ENCODE data around the gene STON2.
A peak's percentile ranks its signal among the peaks of the same experiment; 100 is the strongest.

STON2 gene

DNA sequence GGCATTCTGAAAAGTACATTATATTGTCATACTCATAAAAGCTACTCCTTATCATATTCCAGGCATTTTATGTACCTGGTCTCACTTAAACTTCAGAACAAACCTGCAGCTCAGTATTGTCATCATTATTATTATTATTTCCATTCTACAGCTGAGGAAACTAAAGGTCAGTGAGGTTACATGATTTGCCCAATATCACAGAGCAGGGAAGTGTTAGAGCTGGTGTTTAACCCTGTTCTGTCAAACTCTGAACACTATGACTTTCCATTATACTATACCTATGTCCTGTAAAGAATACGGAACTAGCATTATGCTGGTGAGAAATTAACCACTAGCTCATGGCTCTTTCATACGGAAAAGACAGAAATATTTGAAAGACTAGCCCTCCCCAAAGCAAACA, 56.4 kb downstream of the STON2 start:
- no peak overlapping the region for H2BK120ac ChIP-seq (ENCODE audit: low read depth, low read length)
- H3K4ac ChIP-seq (ENCODE audit: low read length) = no peak overlapping the region
- no peak overlapping the region for H3K4me2 ChIP-seq (ENCODE audit: insufficient read depth, low read length, poor library complexity, severe bottlenecking)
- no peak overlapping the region for H3K9ac ChIP-seq (ENCODE audit: low read depth, low read length, poor library complexity)
- H3K18ac ChIP-seq (ENCODE audit: low read length) = no peak overlapping the region
- WGBS, 2 donors (ENCODE audit: extremely low coverage in 2 of 2, insufficient read length in 2 of 2, insufficient replicate concordance in 1 of 2) = no CpG with 5 or more reads among the region's 2 CpGs
- H2AFZ ChIP-seq (ENCODE audit: low read length) = no peak overlapping the region
- H3K36me3 ChIP-seq (replicated peaks in 1 of 2; ENCODE audit: control insufficient read depth in 2 of 2, insufficient read depth in 2 of 2, low read length in 2 of 2) = no peaks in the 10 kb centered on the region
- no peak overlapping the region for H4K8ac ChIP-seq (ENCODE audit: low read depth, low read length)
- DNase-seq (ENCODE audit: low spot score) = no peak
- no peak overlapping the region for H3K4me3 ChIP-seq (ENCODE audit: low read length in 2 of 2)
- H4K91ac ChIP-seq (ENCODE audit: low read depth, low read length, poor library complexity) = no peak overlapping the region
- no peaks in the 10 kb centered on the region for H3K79me1 ChIP-seq (ENCODE audit: low read depth, low read length)
- H3K23ac ChIP-seq (ENCODE audit: low read depth, low read length, poor library complexity) = no peak overlapping the region
- no peak overlapping the region for H3K14ac ChIP-seq (ENCODE audit: low read length)
- H2BK12ac ChIP-seq (ENCODE audit: low read length) = no peak overlapping the region
- peaks cover 2 to 14% of the 10 kb centered on the region in 2 donors for H3K4me1 ChIP-seq (ENCODE audit: control insufficient read depth in 2 of 2, insufficient read depth in 1 of 2, low read depth in 1 of 2, low read length in 2 of 2)
- H3K27me3 ChIP-seq (ENCODE audit: control insufficient read depth in 3 of 3, insufficient read depth in 3 of 3, low read depth in 1 of 3, low read length in 3 of 3) = no peaks in the 10 kb centered on the region
- H2BK5ac ChIP-seq (ENCODE audit: low read length) = no peak overlapping the region
- H2AK5ac ChIP-seq (ENCODE audit: low read depth, low read length) = no peak overlapping the region
- no peak overlapping the region for H3K27ac ChIP-seq (replicated peaks; ENCODE audit: low read length)
- no peaks in the 10 kb centered on the region for H3K9me3 ChIP-seq (replicated peaks in 1 of 2; ENCODE audit: control insufficient read depth in 2 of 2, insufficient read depth in 1 of 2, low read depth in 1 of 2, low read length in 2 of 2)
- H2BK15ac ChIP-seq (ENCODE audit: low read length) = no peak overlapping the region

DNA sequence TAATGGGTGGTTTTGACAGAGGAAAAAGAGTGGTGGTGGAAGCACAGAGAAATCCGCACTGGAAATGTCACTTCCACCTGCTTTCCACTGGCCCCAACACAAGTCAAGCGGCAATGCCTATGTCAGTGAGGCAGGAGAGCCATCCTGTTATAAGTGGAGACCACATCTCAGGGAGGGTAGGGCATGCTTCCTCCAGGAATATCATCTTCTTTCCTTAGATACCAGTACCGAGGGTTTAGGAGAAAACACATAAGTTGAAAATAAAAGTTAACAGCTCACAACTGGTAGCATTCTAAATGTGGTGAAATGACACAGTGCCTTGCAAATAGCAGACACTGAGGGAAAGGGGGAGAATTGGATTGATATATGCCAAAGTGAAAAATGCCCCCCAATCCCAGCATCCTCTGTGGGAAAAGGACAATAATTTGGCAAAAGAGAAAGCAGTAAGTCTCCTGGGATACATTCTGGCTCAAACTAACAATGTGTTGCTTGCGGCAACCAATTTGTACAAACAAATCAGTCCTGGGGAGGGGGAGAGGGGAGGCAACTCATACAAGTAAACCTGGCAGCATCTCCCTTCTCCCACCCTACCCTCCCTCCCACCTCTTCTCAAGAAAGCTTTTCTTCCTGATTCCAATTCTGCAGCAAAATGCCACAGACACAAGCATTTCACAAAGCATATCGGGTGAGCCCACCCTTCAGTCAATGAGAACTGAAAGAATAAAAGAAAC, 57.1 kb downstream of the STON2 start:
- DNase-seq (ENCODE audit: low spot score) = no peak
- WGBS, 2 donors (ENCODE audit: extremely low coverage in 2 of 2, insufficient read length in 2 of 2, insufficient replicate concordance in 1 of 2) = no CpG with 5 or more reads among the region's 5 CpGs

DNA sequence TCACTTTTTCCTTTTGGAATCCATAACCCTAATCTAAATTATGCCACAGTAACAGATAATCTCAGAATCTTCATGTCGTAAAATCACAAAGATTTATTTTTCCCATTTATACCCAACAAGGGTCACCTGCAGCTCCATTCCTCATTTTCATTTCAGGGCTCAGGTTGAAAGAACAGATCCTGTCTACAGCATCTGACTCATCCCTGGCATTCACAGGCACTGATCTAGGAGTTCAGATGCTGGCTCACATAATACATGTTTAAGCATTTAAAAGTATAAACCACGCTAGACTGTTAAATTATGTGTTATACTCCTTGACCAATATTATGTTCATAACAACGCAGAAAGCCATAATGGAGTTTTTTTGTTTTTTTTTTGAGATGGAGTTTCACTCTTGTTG, 58.3 kb downstream of the STON2 start:
- H3K9ac ChIP-seq (ENCODE audit: low read depth, low read length, poor library complexity) = no peak overlapping the region
- no peak overlapping the region for H3K18ac ChIP-seq (ENCODE audit: low read length)

More for the DNA sequence above, 57.1 kb downstream of the STON2 start:
- H3K18ac ChIP-seq (ENCODE audit: low read length) = peak overlapping the region; percentile 77
- no peak overlapping the region for H3K9ac ChIP-seq (ENCODE audit: low read depth, low read length, poor library complexity)
- no peak overlapping the region for H2BK5ac ChIP-seq (ENCODE audit: low read length)
- H3K23ac ChIP-seq (ENCODE audit: low read depth, low read length, poor library complexity) = no peak overlapping the region
- H3K14ac ChIP-seq (ENCODE audit: low read length) = no peak overlapping the region
- no peaks in the 10 kb centered on the region for H3K9me3 ChIP-seq (replicated peaks in 1 of 2; ENCODE audit: control insufficient read depth in 2 of 2, insufficient read depth in 1 of 2, low read depth in 1 of 2, low read length in 2 of 2)
- H3K4me2 ChIP-seq (ENCODE audit: insufficient read depth, low read length, poor library complexity, severe bottlenecking) = no peak overlapping the region
- peak overlapping the region; percentile 66 for H2AK5ac ChIP-seq (ENCODE audit: low read depth, low read length)
- peaks cover 4 to 17% of the 10 kb centered on the region in 2 donors for H3K4me1 ChIP-seq (ENCODE audit: control insufficient read depth in 2 of 2, insufficient read depth in 1 of 2, low read depth in 1 of 2, low read length in 2 of 2)
- no peak overlapping the region for H2AFZ ChIP-seq (ENCODE audit: low read length)
- H2BK12ac ChIP-seq (ENCODE audit: low read length) = no peak overlapping the region
- H2BK120ac ChIP-seq (ENCODE audit: low read depth, low read length) = no peak overlapping the region
- no peaks in the 10 kb centered on the region for H3K36me3 ChIP-seq (replicated peaks in 1 of 2; ENCODE audit: control insufficient read depth in 2 of 2, insufficient read depth in 2 of 2, low read length in 2 of 2)
- peak overlapping the region; percentile 79 for H2BK15ac ChIP-seq (ENCODE audit: low read length)
- H3K4me3 ChIP-seq (ENCODE audit: low read length in 2 of 2) = no peak overlapping the region
- no peaks in the 10 kb centered on the region for H3K79me1 ChIP-seq (ENCODE audit: low read depth, low read length)
- H3K27ac ChIP-seq (replicated peaks; ENCODE audit: low read length) = no peak overlapping the region
- H3K4ac ChIP-seq (ENCODE audit: low read length) = no peak overlapping the region
- no peak overlapping the region for H4K91ac ChIP-seq (ENCODE audit: low read depth, low read length, poor library complexity)
- no peaks in the 10 kb centered on the region for H3K27me3 ChIP-seq (ENCODE audit: control insufficient read depth in 3 of 3, insufficient read depth in 3 of 3, low read depth in 1 of 3, low read length in 3 of 3)
- no peak overlapping the region for H4K8ac ChIP-seq (ENCODE audit: low read depth, low read length)

GRCh38 chr14:81341370-81341769, 58.8 kb downstream of the STON2 start:
- H3K18ac ChIP-seq (ENCODE audit: low read length) = no peak overlapping the region
- no peak overlapping the region for H2BK15ac ChIP-seq (ENCODE audit: low read length)

More for the DNA sequence above, 58.3 kb downstream of the STON2 start:
- no peak overlapping the region for H2BK5ac ChIP-seq (ENCODE audit: low read length)
- DNase-seq (ENCODE audit: low spot score) = no peak
- H3K4me2 ChIP-seq (ENCODE audit: insufficient read depth, low read length, poor library complexity, severe bottlenecking) = no peak overlapping the region
- no peak overlapping the region for H3K27ac ChIP-seq (replicated peaks; ENCODE audit: low read length)
- H2BK120ac ChIP-seq (ENCODE audit: low read depth, low read length) = no peak overlapping the region
- H2BK15ac ChIP-seq (ENCODE audit: low read length) = no peak overlapping the region
- no peak overlapping the region for H2AK5ac ChIP-seq (ENCODE audit: low read depth, low read length)
- no peak overlapping the region for H2BK12ac ChIP-seq (ENCODE audit: low read length)
- H2AFZ ChIP-seq (ENCODE audit: low read length) = no peak overlapping the region
- H3K23ac ChIP-seq (ENCODE audit: low read depth, low read length, poor library complexity) = no peak overlapping the region
- no peak overlapping the region for H4K8ac ChIP-seq (ENCODE audit: low read depth, low read length)
- H3K36me3 ChIP-seq (replicated peaks in 1 of 2; ENCODE audit: control insufficient read depth in 2 of 2, insufficient read depth in 2 of 2, low read length in 2 of 2) = no peaks in the 10 kb centered on the region
- peaks cover 4 to 17% of the 10 kb centered on the region in 2 donors for H3K4me1 ChIP-seq (ENCODE audit: control insufficient read depth in 2 of 2, insufficient read depth in 1 of 2, low read depth in 1 of 2, low read length in 2 of 2)
- no peak overlapping the region for H4K91ac ChIP-seq (ENCODE audit: low read depth, low read length, poor library complexity)
- WGBS, 2 donors (ENCODE audit: extremely low coverage in 2 of 2, insufficient read length in 2 of 2, insufficient replicate concordance in 1 of 2) = no CpG with 5 or more reads among the region's 3 CpGs
- no peak overlapping the region for H3K14ac ChIP-seq (ENCODE audit: low read length)
- H3K4me3 ChIP-seq (ENCODE audit: low read length in 2 of 2) = no peak overlapping the region
- H3K79me1 ChIP-seq (ENCODE audit: low read depth, low read length) = no peaks in the 10 kb centered on the region
- H3K9me3 ChIP-seq (replicated peaks in 1 of 2; ENCODE audit: control insufficient read depth in 2 of 2, insufficient read depth in 1 of 2, low read depth in 1 of 2, low read length in 2 of 2) = no peaks in the 10 kb centered on the region
- H3K27me3 ChIP-seq (ENCODE audit: control insufficient read depth in 3 of 3, insufficient read depth in 3 of 3, low read depth in 1 of 3, low read length in 3 of 3) = no peaks in the 10 kb centered on the region
- no peak overlapping the region for H3K4ac ChIP-seq (ENCODE audit: low read length)

More at GRCh38 chr14:81341370-81341769, 58.8 kb downstream of the STON2 start:
- H3K23ac ChIP-seq (ENCODE audit: low read depth, low read length, poor library complexity) = no peak overlapping the region
- no peak overlapping the region for H2BK120ac ChIP-seq (ENCODE audit: low read depth, low read length)
- H2BK12ac ChIP-seq (ENCODE audit: low read length) = no peak overlapping the region
- no peak overlapping the region for H3K4me3 ChIP-seq (ENCODE audit: low read length in 2 of 2)
- no peak overlapping the region for H2BK5ac ChIP-seq (ENCODE audit: low read length)
- DNase-seq (ENCODE audit: low spot score) = no peak
- no peaks in the 10 kb centered on the region for H3K27me3 ChIP-seq (ENCODE audit: control insufficient read depth in 3 of 3, insufficient read depth in 3 of 3, low read depth in 1 of 3, low read length in 3 of 3)
- H3K36me3 ChIP-seq (replicated peaks in 1 of 2; ENCODE audit: control insufficient read depth in 2 of 2, insufficient read depth in 2 of 2, low read length in 2 of 2) = no peaks in the 10 kb centered on the region
- no peak overlapping the region for H4K91ac ChIP-seq (ENCODE audit: low read depth, low read length, poor library complexity)
- WGBS, 2 donors (ENCODE audit: extremely low coverage in 2 of 2, insufficient read length in 2 of 2, insufficient replicate concordance in 1 of 2) = no CpG with 5 or more reads among the region's 2 CpGs
- H3K14ac ChIP-seq (ENCODE audit: low read length) = no peak overlapping the region
- H3K9ac ChIP-seq (ENCODE audit: low read depth, low read length, poor library complexity) = no peak overlapping the region
- no peak overlapping the region for H3K4me2 ChIP-seq (ENCODE audit: insufficient read depth, low read length, poor library complexity, severe bottlenecking)
- H3K27ac ChIP-seq (replicated peaks; ENCODE audit: low read length) = no peak overlapping the region
- H3K79me1 ChIP-seq (ENCODE audit: low read depth, low read length) = no peaks in the 10 kb centered on the region
- H3K4me1 ChIP-seq (ENCODE audit: control insufficient read depth in 2 of 2, insufficient read depth in 1 of 2, low read depth in 1 of 2, low read length in 2 of 2) = peaks cover 4 to 17% of the 10 kb centered on the region in 2 donors
- H3K9me3 ChIP-seq (replicated peaks in 1 of 2; ENCODE audit: control insufficient read depth in 2 of 2, insufficient read depth in 1 of 2, low read depth in 1 of 2, low read length in 2 of 2) = no peaks in the 10 kb centered on the region
- H3K4ac ChIP-seq (ENCODE audit: low read length) = no peak overlapping the region
- no peak overlapping the region for H4K8ac ChIP-seq (ENCODE audit: low read depth, low read length)
- H2AK5ac ChIP-seq (ENCODE audit: low read depth, low read length) = no peak overlapping the region
- H2AFZ ChIP-seq (ENCODE audit: low read length) = no peak overlapping the region
